ENCODE measurements around the gene MRPL18.

MRPL18 gene

GRCh38 chr6:159844737-159845645 lies 54.7 kb downstream of the MRPL18 start:
- DNase-seq: no peak
